ENCODE results near the gene ARAP2.

The ARAP2 gene

DNA sequence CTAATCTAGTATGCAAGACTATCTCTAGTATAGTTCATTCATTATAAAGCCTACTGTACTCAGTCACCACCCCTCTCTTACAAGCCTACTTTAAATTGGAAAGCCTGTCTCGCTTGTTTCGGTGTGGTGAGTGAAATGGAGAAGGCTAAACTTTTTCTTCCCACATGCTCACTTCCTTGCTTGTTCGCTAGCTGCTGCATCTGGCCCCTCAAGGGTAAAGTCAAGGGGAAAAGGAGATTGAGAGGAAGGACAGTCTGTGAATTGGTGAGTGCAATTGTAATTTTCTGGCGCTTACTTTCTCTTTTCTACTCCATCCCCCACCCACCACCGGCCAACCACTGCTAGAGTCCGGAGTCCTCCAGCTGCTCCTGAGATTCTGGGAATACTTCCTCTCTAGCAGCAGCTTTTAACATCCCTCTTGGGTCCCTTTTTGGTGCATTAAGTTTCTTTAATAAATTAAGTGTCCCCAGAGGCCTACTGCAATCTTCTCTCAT lies 12.1 kb upstream of the ARAP2 start:
- no peak overlapping the region for H3K4me3 ChIP-seq (ENCODE audit: low read depth, low read length)
- TF ChIP-seq, protein P1, sequence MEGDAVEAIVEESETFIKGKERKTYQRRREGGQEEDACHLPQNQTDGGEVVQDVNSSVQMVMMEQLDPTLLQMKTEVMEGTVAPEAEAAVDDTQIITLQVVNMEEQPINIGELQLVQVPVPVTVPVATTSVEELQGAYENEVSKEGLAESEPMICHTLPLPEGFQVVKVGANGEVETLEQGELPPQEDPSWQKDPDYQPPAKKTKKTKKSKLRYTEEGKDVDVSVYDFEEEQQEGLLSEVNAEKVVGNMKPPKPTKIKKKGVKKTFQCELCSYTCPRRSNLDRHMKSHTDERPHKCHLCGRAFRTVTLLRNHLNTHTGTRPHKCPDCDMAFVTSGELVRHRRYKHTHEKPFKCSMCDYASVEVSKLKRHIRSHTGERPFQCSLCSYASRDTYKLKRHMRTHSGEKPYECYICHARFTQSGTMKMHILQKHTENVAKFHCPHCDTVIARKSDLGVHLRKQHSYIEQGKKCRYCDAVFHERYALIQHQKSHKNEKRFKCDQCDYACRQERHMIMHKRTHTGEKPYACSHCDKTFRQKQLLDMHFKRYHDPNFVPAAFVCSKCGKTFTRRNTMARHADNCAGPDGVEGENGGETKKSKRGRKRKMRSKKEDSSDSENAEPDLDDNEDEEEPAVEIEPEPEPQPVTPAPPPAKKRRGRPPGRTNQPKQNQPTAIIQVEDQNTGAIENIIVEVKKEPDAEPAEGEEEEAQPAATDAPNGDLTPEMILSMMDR (IDR thresholded peaks at IDR 0.05; ENCODE audit: low read depth, low read length) = no peak

DNA sequence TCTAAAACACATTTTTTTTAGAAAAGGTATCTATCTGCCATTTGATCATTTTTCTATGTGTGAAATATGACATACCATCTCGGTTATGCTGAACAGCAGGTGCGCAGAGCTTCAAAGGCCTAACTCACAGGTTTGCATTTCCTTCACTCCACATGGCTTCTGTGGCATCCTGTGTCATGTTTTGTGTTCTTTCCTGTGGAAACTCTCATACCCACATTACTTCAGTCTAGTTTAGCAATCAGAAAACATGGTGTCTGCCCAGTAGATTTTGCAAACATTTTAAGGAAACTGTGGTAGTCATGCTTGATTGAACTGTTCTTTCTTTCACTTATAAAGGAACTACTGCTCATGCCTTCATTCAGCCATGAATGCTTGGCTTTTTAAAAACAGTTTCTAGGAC lies 11.3 kb upstream of the ARAP2 start:
- no peak overlapping the region for H3K4me3 ChIP-seq (ENCODE audit: low read depth, low read length)
- TF ChIP-seq, protein P1 (IDR thresholded peaks at IDR 0.05; ENCODE audit: low read depth, low read length) = no peak

DNA sequence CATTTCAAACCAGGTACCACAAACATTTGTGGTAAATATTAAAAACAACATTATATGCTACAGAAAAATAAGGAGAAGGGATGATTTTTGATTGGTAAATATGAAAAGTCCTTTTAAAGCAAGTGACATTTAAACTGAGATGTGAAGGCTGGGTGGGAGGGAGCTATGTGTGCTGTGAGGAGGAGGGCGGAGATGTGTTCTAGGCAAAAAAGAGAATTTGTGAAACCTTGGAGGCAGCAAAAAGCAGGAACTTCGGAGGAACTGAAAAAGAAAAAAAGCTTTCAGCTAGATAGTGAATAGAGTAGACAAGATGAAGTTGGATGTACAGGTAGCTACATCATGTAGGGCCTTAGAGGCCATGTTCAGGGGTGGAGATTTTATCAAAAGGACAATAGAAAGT lies 10.1 kb upstream of the ARAP2 start:
- TF ChIP-seq, protein P1 (IDR thresholded peaks at IDR 0.05; ENCODE audit: low read depth, low read length) = no peak
- no peak overlapping the region for H3K4me3 ChIP-seq (ENCODE audit: low read depth, low read length)

DNA sequence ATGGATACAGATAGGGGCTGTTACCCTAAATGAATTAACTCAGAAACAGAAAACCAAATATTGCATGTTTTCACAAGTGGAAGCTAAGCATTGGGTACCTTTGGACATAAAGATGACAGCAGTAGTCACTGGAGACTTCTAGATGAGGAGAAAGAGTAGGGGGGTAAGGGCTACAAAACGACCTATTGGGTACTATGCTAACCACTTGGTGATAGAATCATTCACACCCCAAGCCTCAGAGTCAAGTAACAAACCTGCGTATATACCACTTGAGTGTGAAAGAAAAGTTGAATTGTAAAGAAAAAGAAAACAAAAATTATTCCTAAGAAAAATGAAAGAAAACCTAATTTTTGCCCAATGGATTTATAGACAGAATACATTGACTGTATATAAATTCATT lies 7.7 kb upstream of the ARAP2 start:
- TF ChIP-seq, protein P1 (IDR thresholded peaks at IDR 0.05; ENCODE audit: low read depth, low read length) = no peak
- no peak overlapping the region for H3K4me3 ChIP-seq (ENCODE audit: low read depth, low read length)

DNA sequence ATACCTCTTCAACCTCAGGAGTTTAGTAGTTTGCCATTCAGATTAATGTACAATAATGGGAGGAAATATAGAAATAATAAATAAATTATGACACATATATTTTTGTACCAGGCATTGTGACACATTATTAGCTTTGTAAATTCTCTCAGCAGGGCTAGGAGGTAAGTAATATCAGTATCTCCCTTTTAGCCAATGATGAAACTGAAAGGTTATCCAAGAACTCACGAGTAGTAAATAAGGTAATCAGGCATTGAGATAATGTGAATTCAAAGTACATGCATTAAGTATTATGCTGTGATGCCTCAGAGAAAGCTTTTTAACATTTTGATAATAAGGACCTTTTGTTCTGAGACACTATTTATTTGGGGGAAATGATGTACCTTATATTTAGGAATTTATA lies 5.3 kb upstream of the ARAP2 start:
- TF ChIP-seq, protein P1 (IDR thresholded peaks at IDR 0.05; ENCODE audit: low read depth, low read length) = no peak
- no peak overlapping the region for H3K4me3 ChIP-seq (ENCODE audit: low read depth, low read length)

DNA sequence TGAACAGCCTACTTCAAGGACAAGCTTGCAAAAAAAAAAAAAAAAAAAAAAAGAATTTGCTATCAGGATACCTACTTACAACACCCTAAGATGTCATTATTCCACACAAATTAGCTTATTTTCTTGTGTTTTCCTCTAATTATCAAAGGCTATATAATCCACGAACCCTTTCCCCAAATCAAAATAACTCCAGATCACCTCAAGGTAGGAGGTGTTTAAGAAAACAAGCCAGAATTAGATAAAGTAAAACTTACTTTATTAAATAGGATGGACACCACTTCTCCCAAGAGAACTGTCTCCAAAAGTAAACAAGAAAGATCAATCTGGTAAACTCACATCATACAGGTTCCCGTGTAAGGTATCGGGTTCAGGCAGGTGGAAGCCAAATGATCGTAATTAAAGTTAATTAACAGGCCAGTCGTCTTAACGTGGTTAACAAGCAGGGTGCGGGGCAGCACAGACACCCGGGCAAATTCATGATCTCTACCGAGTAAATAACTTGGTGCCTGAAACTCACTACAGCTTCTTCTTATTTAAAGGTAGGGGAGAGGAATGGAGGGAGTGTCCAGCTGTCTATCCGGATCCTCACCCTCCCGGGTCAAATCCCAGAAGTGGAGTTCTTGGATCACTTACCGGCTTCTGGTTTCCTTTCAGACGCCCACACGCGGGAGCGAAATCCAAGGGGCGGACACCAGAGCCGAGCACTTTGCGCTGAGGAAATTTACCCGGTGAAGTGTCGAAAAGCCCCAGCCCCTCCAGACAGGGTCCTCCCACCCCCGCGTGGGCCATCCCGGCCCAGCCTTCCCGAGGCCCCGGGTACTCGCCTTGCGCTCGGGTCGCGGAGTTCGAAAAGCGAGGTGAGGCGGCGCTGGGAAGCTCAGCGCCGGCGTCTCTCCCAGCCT lies 708 bp downstream of the ARAP2 start:
- no peak overlapping the region for H3K4me3 ChIP-seq (ENCODE audit: low read depth, low read length)
- TF ChIP-seq, protein P1 (IDR thresholded peaks at IDR 0.05; ENCODE audit: low read depth, low read length) = no peak

DNA sequence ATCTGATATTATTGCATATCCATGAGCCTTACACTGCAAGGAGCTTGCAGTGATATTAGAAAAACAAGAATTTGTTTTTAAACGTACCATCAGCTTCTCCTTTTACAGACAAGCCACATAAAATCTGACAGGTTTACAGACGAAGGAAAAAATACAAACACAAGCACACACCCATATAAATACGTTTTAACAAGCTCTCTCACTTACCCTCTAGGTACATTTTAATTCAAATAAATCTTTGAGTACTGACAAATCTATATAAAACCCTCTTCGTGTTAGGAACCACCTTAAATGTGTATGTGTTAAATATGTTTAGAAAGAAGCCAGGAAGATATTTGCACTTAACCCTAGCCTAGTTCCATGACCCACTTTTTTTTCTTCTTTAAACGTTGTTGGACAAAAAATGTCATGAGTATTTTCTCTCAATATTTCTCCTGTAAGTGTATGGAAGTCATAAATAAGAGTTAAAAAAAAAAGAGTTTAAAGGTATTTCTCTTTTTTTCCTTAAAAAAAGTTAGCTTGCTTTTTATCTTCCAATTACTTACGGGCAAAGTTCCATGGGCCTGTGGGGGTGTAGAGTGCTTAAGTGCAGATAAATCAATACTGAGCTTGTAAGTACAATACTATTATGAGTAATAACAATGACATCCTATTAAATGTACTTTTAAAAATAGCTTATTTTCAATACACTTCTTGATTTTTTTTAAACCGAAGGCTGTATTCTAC lies 1.5 kb downstream of the ARAP2 start:
- H3K4me3 ChIP-seq (ENCODE audit: low read depth, low read length) = no peak overlapping the region
- TF ChIP-seq, protein P1 (IDR thresholded peaks at IDR 0.05; ENCODE audit: low read depth, low read length) = no peak
